Measurements from ENCODE around the gene ARHGAP26.

Gene ARHGAP26

GRCh38 chr5:143025376-143025775 lies 255.2 kb downstream of the ARHGAP26 start:
- no peaks in the 10 kb centered on the region for H3K27me3 ChIP-seq (ENCODE audit: control insufficient read depth, insufficient read depth, low read length)
- H3K4me3 ChIP-seq (ENCODE audit: low read length) = no peak overlapping the region
- H3K4me1 ChIP-seq (ENCODE audit: control insufficient read depth, insufficient read depth, low read length) = no peaks in the 10 kb centered on the region
- no peaks in the 10 kb centered on the region for H3K9me3 ChIP-seq (ENCODE audit: control insufficient read depth, low read length)
- H3K9ac ChIP-seq (ENCODE audit: low read length) = no peak overlapping the region
- no peaks in the 10 kb centered on the region for H3K36me3 ChIP-seq (ENCODE audit: control insufficient read depth, insufficient read depth, low read length)

GRCh38 chr5:143025971-143026370 lies 255.8 kb downstream of the ARHGAP26 start:
- Histone ChIP-seq H3K9ac (ENCODE audit: low read length) (no peak overlapping the region), H3K4me1 (ENCODE audit: control insufficient read depth, insufficient read depth, low read length) (no peaks in the 10 kb centered on the region), H3K4me3 (ENCODE audit: low read length) (no peak overlapping the region), H3K36me3 (ENCODE audit: control insufficient read depth, insufficient read depth, low read length) (no peaks in the 10 kb centered on the region), H3K9me3 (ENCODE audit: control insufficient read depth, low read length) (no peaks in the 10 kb centered on the region), H3K27me3 (ENCODE audit: control insufficient read depth, insufficient read depth, low read length) (no peaks in the 10 kb centered on the region)

GRCh38 chr5:143026380-143026779 lies 256.2 kb downstream of the ARHGAP26 start:
- no peaks in the 10 kb centered on the region for H3K4me1 ChIP-seq (ENCODE audit: control insufficient read depth, insufficient read depth, low read length)
- H3K27me3 ChIP-seq (ENCODE audit: control insufficient read depth, insufficient read depth, low read length) = no peaks in the 10 kb centered on the region
- no peak overlapping the region for H3K4me3 ChIP-seq (ENCODE audit: low read length)

GRCh38 chr5:143029293-143029692 lies 259.1 kb downstream of the ARHGAP26 start:
- Histone ChIP-seq H3K9ac (ENCODE audit: low read length) (no peak overlapping the region), H3K4me1 (ENCODE audit: control insufficient read depth, insufficient read depth, low read length) (peaks cover 5% of the 10 kb centered on the region), H3K4me3 (ENCODE audit: low read length) (no peak overlapping the region), H3K36me3 (ENCODE audit: control insufficient read depth, insufficient read depth, low read length) (no peaks in the 10 kb centered on the region), H3K9me3 (ENCODE audit: control insufficient read depth, low read length) (no peaks in the 10 kb centered on the region), H3K27me3 (ENCODE audit: control insufficient read depth, insufficient read depth, low read length) (no peaks in the 10 kb centered on the region)

More at GRCh38 chr5:143026380-143026779, 256.2 kb downstream of the ARHGAP26 start:
- Histone ChIP-seq H3K9ac (ENCODE audit: low read length) (no peak overlapping the region), H3K9me3 (ENCODE audit: control insufficient read depth, low read length) (no peaks in the 10 kb centered on the region), H3K36me3 (ENCODE audit: control insufficient read depth, insufficient read depth, low read length) (no peaks in the 10 kb centered on the region)

- no peaks in the 10 kb centered on the region for H3K36me3 ChIP-seq (ENCODE audit: control insufficient read depth, insufficient read depth, low read length)
- H3K9me3 ChIP-seq (ENCODE audit: control insufficient read depth, low read length) = no peaks in the 10 kb centered on the region
- no peak overlapping the region for H3K4me3 ChIP-seq (ENCODE audit: low read length)
- no peak overlapping the region for H3K9ac ChIP-seq (ENCODE audit: low read length)
- peaks cover 5% of the 10 kb centered on the region for H3K4me1 ChIP-seq (ENCODE audit: control insufficient read depth, insufficient read depth, low read length)
- no peaks in the 10 kb centered on the region for H3K27me3 ChIP-seq (ENCODE audit: control insufficient read depth, insufficient read depth, low read length)
These were observed 260.2 kb downstream of the ARHGAP26 start for GRCh38 chr5:143030349-143030748.

GRCh38 chr5:143031781-143032580 lies 261.8 kb downstream of the ARHGAP26 start:
- Histone ChIP-seq H3K4me3 (ENCODE audit: low read length) (no peak overlapping the region), H3K36me3 (ENCODE audit: control insufficient read depth, insufficient read depth, low read length) (no peaks in the 10 kb centered on the region), H3K9me3 (ENCODE audit: control insufficient read depth, low read length) (no peaks in the 10 kb centered on the region), H3K27me3 (ENCODE audit: control insufficient read depth, insufficient read depth, low read length) (no peaks in the 10 kb centered on the region), H3K9ac (ENCODE audit: low read length) (no peak overlapping the region), H3K4me1 (ENCODE audit: control insufficient read depth, insufficient read depth, low read length) (peaks cover 5% of the 10 kb centered on the region)

- Histone ChIP-seq H3K4me1 (ENCODE audit: control insufficient read depth, insufficient read depth, low read length) (peaks cover 5% of the 10 kb centered on the region), H3K27me3 (ENCODE audit: control insufficient read depth, insufficient read depth, low read length) (no peaks in the 10 kb centered on the region), H3K9me3 (ENCODE audit: control insufficient read depth, low read length) (no peaks in the 10 kb centered on the region), H3K4me3 (ENCODE audit: low read length) (no peak overlapping the region), H3K9ac (ENCODE audit: low read length) (no peak overlapping the region), H3K36me3 (ENCODE audit: control insufficient read depth, insufficient read depth, low read length) (no peaks in the 10 kb centered on the region)
These were observed 262.3 kb downstream of the ARHGAP26 start for GRCh38 chr5:143032581-143032836.

- no peaks in the 10 kb centered on the region for H3K27me3 ChIP-seq (ENCODE audit: control insufficient read depth, insufficient read depth, low read length)
- no peaks in the 10 kb centered on the region for H3K9me3 ChIP-seq (ENCODE audit: control insufficient read depth, low read length)
- peaks cover 5% of the 10 kb centered on the region for H3K4me1 ChIP-seq (ENCODE audit: control insufficient read depth, insufficient read depth, low read length)
- H3K9ac ChIP-seq (ENCODE audit: low read length) = no peak overlapping the region
- no peaks in the 10 kb centered on the region for H3K36me3 ChIP-seq (ENCODE audit: control insufficient read depth, insufficient read depth, low read length)
- H3K4me3 ChIP-seq (ENCODE audit: low read length) = no peak overlapping the region
These were observed 263.5 kb downstream of the ARHGAP26 start for GRCh38 chr5:143033535-143034250.

GRCh38 chr5:143036146-143036927 lies 266.2 kb downstream of the ARHGAP26 start:
- Histone ChIP-seq H3K27me3 (ENCODE audit: control insufficient read depth, insufficient read depth, low read length) (no peaks in the 10 kb centered on the region), H3K9ac (ENCODE audit: low read length) (no peak overlapping the region), H3K4me3 (ENCODE audit: low read length) (no peak overlapping the region), H3K9me3 (ENCODE audit: control insufficient read depth, low read length) (no peaks in the 10 kb centered on the region), H3K4me1 (ENCODE audit: control insufficient read depth, insufficient read depth, low read length) (peaks cover 5% of the 10 kb centered on the region), H3K36me3 (ENCODE audit: control insufficient read depth, insufficient read depth, low read length) (no peaks in the 10 kb centered on the region)

- Histone ChIP-seq H3K9me3 (ENCODE audit: control insufficient read depth, low read length) (no peaks in the 10 kb centered on the region), H3K27me3 (ENCODE audit: control insufficient read depth, insufficient read depth, low read length) (no peaks in the 10 kb centered on the region), H3K36me3 (ENCODE audit: control insufficient read depth, insufficient read depth, low read length) (no peaks in the 10 kb centered on the region), H3K9ac (ENCODE audit: low read length) (no peak overlapping the region), H3K4me1 (ENCODE audit: control insufficient read depth, insufficient read depth, low read length) (peaks cover 3% of the 10 kb centered on the region), H3K4me3 (ENCODE audit: low read length) (no peak overlapping the region)
These were observed 266.9 kb downstream of the ARHGAP26 start for GRCh38 chr5:143037071-143037470.

GRCh38 chr5:143037708-143038107 lies 267.5 kb downstream of the ARHGAP26 start:
- Histone ChIP-seq H3K27me3 (ENCODE audit: control insufficient read depth, insufficient read depth, low read length) (no peaks in the 10 kb centered on the region), H3K4me1 (ENCODE audit: control insufficient read depth, insufficient read depth, low read length) (no peaks in the 10 kb centered on the region), H3K9ac (ENCODE audit: low read length) (no peak overlapping the region), H3K9me3 (ENCODE audit: control insufficient read depth, low read length) (no peaks in the 10 kb centered on the region), H3K36me3 (ENCODE audit: control insufficient read depth, insufficient read depth, low read length) (no peaks in the 10 kb centered on the region), H3K4me3 (ENCODE audit: low read length) (no peak overlapping the region)

- Histone ChIP-seq H3K9ac (ENCODE audit: low read length) (no peak overlapping the region), H3K9me3 (ENCODE audit: control insufficient read depth, low read length) (no peaks in the 10 kb centered on the region)
These were observed 270.4 kb downstream of the ARHGAP26 start for GRCh38 chr5:143040622-143041021.

More at GRCh38 chr5:143040622-143041021, 270.4 kb downstream of the ARHGAP26 start:
- no peak overlapping the region for H3K4me3 ChIP-seq (ENCODE audit: low read length)
- H3K4me1 ChIP-seq (ENCODE audit: control insufficient read depth, insufficient read depth, low read length) = no peaks in the 10 kb centered on the region
- H3K27me3 ChIP-seq (ENCODE audit: control insufficient read depth, insufficient read depth, low read length) = no peaks in the 10 kb centered on the region
- H3K36me3 ChIP-seq (ENCODE audit: control insufficient read depth, insufficient read depth, low read length) = no peaks in the 10 kb centered on the region
